IMR-90 (cell line): ENCODE data around the gene FAM193A. TPM values are rescaled to one million over a fixed set of nuclear protein-coding genes. Genes with fewer than 3 reads are reported as not detected.

Experiments used
- ATAC-seq: fragments of 200-7000 bp; cut with Tn5 transposase; 2 replicates; pipeline ENCODE4 v1.9.1; 2020; ENCODE audit warnings: low read depth, mild to moderate bottlenecking, moderate library complexity
- BruUV-seq: library from RNA; stranded (reverse); fragments of 400-500 nt; replicated peaks from 2 replicates; lab custom pipeline; 2021; lab: Mats Ljungman, UMichigan
- CTCF ChIA-PET: fragments of 300-600 bp; formaldehyde crosslinking; extraction: SDS; loops from one replicate; lab custom pipeline; 2021; ENCODE audit warnings: antibody characterized with exemption; lab: Yijun Ruan, JAX
- POLR2A ChIA-PET: fragments of 300-600 bp; sonication (Branson Sonifier 250); formaldehyde crosslinking; loops from one replicate; lab custom pipeline; 2022; ENCODE audit warnings: antibody characterized with exemption; ENCODE audit not compliant: unreplicated experiment; lab: Charles Lee
- DNase-seq: peaks from one replicate; pipeline ENCODE4 v3.0.0; 2013
- H2AFZ ChIP-seq: replicated peaks from 2 replicates; pipeline ENCODE3; 2013; ENCODE audit warnings: low read length, mild to moderate bottlenecking; ENCODE audit not compliant: poor library complexity
- H2AK5ac ChIP-seq: 2 replicates; pipeline ENCODE4 v1.6.1; 2013; ENCODE audit warnings: low read depth, low read length, inconsistent platforms
- H2AK9ac ChIP-seq: replicated peaks from 2 replicates; pipeline ENCODE3; 2013; ENCODE audit warnings: mild to moderate bottlenecking, low read depth, low read length, moderate library complexity; ENCODE audit not compliant: poor library complexity
- H2BK120ac ChIP-seq: 2 replicates; pipeline ENCODE4 v1.6.1; 2013; ENCODE audit warnings: low read depth, low read length, inconsistent platforms
- H2BK15ac ChIP-seq: 3 replicates; pipeline ENCODE4 v1.6.1; 2013; ENCODE audit warnings: low read depth, low read length, inconsistent platforms
- H2BK20ac ChIP-seq: 2 replicates; pipeline ENCODE4 v1.6.1; 2013; ENCODE audit warnings: low read depth, mild to moderate bottlenecking, inconsistent platforms, low read length, moderate library complexity
- H2BK5ac ChIP-seq: 2 replicates; pipeline ENCODE4 v1.6.1; 2013; ENCODE audit warnings: mild to moderate bottlenecking, low read depth, low read length, inconsistent platforms; ENCODE audit not compliant: poor library complexity, severe bottlenecking
- H3K14ac ChIP-seq: replicated peaks from 2 replicates; pipeline ENCODE4 v1.6.1; 2013; ENCODE audit warnings: low read depth, low read length, inconsistent platforms
- H3K18ac ChIP-seq: 2 replicates; pipeline ENCODE4 v1.6.1; 2013; ENCODE audit warnings: low read depth, low read length, control low read depth
- H3K23ac ChIP-seq: 2 replicates; pipeline ENCODE4 v1.6.1; 2013; ENCODE audit warnings: low read depth, low read length, inconsistent platforms
- H3K27ac ChIP-seq: 2 replicates; pipeline ENCODE4 v1.5.1; 2013; ENCODE audit warnings: mild to moderate bottlenecking, control low read depth, low read length; ENCODE audit not compliant: insufficient read depth
- H3K27me3 ChIP-seq: 2 replicates; pipeline ENCODE4 v1.6.1; 2013; ENCODE audit warnings: low read length; ENCODE audit not compliant: control insufficient read depth, insufficient read depth
- H3K36me3 ChIP-seq: 2 replicates; pipeline ENCODE4 v1.6.1; 2013; ENCODE audit warnings: low read length, mixed read lengths; ENCODE audit not compliant: control insufficient read depth, insufficient read depth
- H3K4ac ChIP-seq: 2 replicates; pipeline ENCODE4 v1.6.1; 2013; ENCODE audit warnings: low read depth, low read length, inconsistent platforms
- H3K4me1 ChIP-seq: 2 replicates; pipeline ENCODE4 v1.6.1; 2013; ENCODE audit warnings: low read length, mixed read lengths; ENCODE audit not compliant: control insufficient read depth, insufficient read depth
- H3K4me2 ChIP-seq: 2 replicates; pipeline ENCODE4 v1.6.1; 2013; ENCODE audit warnings: low read depth, mild to moderate bottlenecking, control low read depth, low read length, moderate library complexity
- H3K4me3 ChIP-seq: 2 replicates; pipeline ENCODE4 v1.5.1; 2013; ENCODE audit warnings: low read depth, mild to moderate bottlenecking, control low read depth, low read length, moderate library complexity; ENCODE audit not compliant: insufficient read depth
- H3K56ac ChIP-seq: 2 replicates; pipeline ENCODE4 v1.6.1; 2013; ENCODE audit warnings: low read length, inconsistent platforms; ENCODE audit not compliant: insufficient read depth; ENCODE audit errors: extremely low read depth
- H3K79me1 ChIP-seq, 2 experiments: 2 replicates each; pipeline ENCODE4 v1.6.1; 2013; ENCODE audit warnings: low read length in 2 of 2, inconsistent platforms in 1 of 2, low read depth in 1 of 2
- H3K9ac ChIP-seq: 2 replicates; pipeline ENCODE4 v1.6.1; 2013; ENCODE audit warnings: low read depth, low read length, control low read depth
- H3K9me1 ChIP-seq: 2 replicates; pipeline ENCODE4 v1.6.1; 2013; ENCODE audit warnings: low read length, inconsistent platforms; ENCODE audit not compliant: insufficient read depth
- H3K9me3 ChIP-seq: 2 replicates; pipeline ENCODE4 v1.6.1; 2013; ENCODE audit warnings: low read length; ENCODE audit not compliant: control insufficient read depth, insufficient read depth
- H4K20me1 ChIP-seq: 2 replicates; pipeline ENCODE4 v1.6.1; 2013; ENCODE audit warnings: low read length, inconsistent platforms; ENCODE audit not compliant: insufficient read depth
- H4K5ac ChIP-seq: 2 replicates; pipeline ENCODE4 v1.6.1; 2013; ENCODE audit warnings: mild to moderate bottlenecking, low read depth, low read length, control low read depth
- H4K8ac ChIP-seq, 2 experiments: 2 replicates each; pipeline ENCODE4 v1.6.1; 2013; ENCODE audit warnings: low read depth in 2 of 2, low read length in 2 of 2, control low read depth in 1 of 2, inconsistent platforms in 1 of 2
- H4K91ac ChIP-seq: 2 replicates; pipeline ENCODE4 v1.6.1; 2013; ENCODE audit warnings: low read depth, low read length, inconsistent platforms; ENCODE audit not compliant: insufficient read depth
- BHLHE40 ChIP-seq: fragments of 150-350 bp; IDR thresholded peaks from 2 replicates; pipeline ENCODE4 v1.6.1; 2016; ENCODE audit warnings: mild to moderate bottlenecking, low read depth, low read length
- ELK1 ChIP-seq: fragments of 150-350 bp; IDR thresholded peaks from 2 replicates; pipeline ENCODE4 v1.6.1; 2016; ENCODE audit warnings: low read depth, mild to moderate bottlenecking, low read length, moderate library complexity, borderline replicate concordance
- MAFK ChIP-seq: IDR thresholded peaks from 2 replicates; pipeline ENCODE4 v1.6.1; 2012; ENCODE audit warnings: low read depth, low read length, improper control_type of control experiment
- MAZ ChIP-seq: IDR thresholded peaks from 2 replicates; pipeline ENCODE4 v1.6.1; 2012; ENCODE audit warnings: low read depth, mild to moderate bottlenecking, low read length, improper control_type of control experiment, moderate library complexity, borderline replicate concordance
- MXI1 ChIP-seq: IDR thresholded peaks from 2 replicates; pipeline ENCODE4 v1.6.1; 2012; ENCODE audit warnings: low read depth, mild to moderate bottlenecking, low read length, moderate library complexity, borderline replicate concordance
- NFE2L2 ChIP-seq: fragments of 150-350 bp; IDR thresholded peaks from 2 replicates; pipeline ENCODE4 v1.6.1; 2016; ENCODE audit warnings: low read depth, mild to moderate bottlenecking, low read length
- RAD21 ChIP-seq: IDR thresholded peaks from 2 replicates; pipeline ENCODE4 v1.6.1; 2012; ENCODE audit warnings: low read length, improper control_type of control experiment
- RCOR1 ChIP-seq: IDR thresholded peaks from 2 replicates; pipeline ENCODE4 v1.6.1; 2012; ENCODE audit warnings: mild to moderate bottlenecking, low read length, improper control_type of control experiment; ENCODE audit not compliant: insufficient replicate concordance
- RFX5 ChIP-seq: IDR thresholded peaks from 2 replicates; pipeline ENCODE4 v1.8.0; 2012; ENCODE audit warnings: low read depth, mild to moderate bottlenecking, low read length, moderate library complexity
- WGBS, 2 experiments: methylation state at CpG; one replicate each; pipeline versions ENCODE4 v1.1.5 to v1.1.7; 2013; ENCODE audit warnings: missing lambda C conversion rate in 2 of 2; ENCODE audit not compliant: insufficient read length in 1 of 2; ENCODE audit errors: extremely low coverage in 2 of 2; 5-methylcytosine and 5-hydroxymethylcytosine counted together
- dilution Hi-C: fragments of 300-500 bp; cut with HindIII; formaldehyde crosslinking; loops from one replicate; pipeline ENCODE4 v1.14.3; 2018; ENCODE audit warnings: low sequenced_read_pairs; ENCODE audit not compliant: unreplicated experiment
- in situ Hi-C: fragments of 300-500 bp; cut with MboI; formaldehyde crosslinking; loops from 3 replicates; pipeline ENCODE4 v1.14.3; 2019; ENCODE audit warnings: low sequenced_read_pairs, inconsistent platforms, mixed read lengths
- intact Hi-C: fragments of 100-400 bp; cut with micrococcal nuclease; formaldehyde crosslinking; loops from 2 replicates; pipeline ENCODE4 v1.10.0; 2022
- polyA plus RNA-seq, 3 experiments: library from polyadenylated mRNA; depleted of rRNA; stranded (reverse); fragments of >200 nt; gene quantifications; 2 replicates each; pipeline ENCODE4 v1.2.3, GENCODE V29; 2012; ENCODE audit warnings: low replicate concordance in 1 of 3
- total RNA-seq: library from RNA; depleted of rRNA; stranded (reverse); fragments of >200 nt; gene quantifications from 2 replicates; pipeline ENCODE4 v1.2.3, GENCODE V29; 2012

Gene FAM193A
- total and polyA plus RNA-seq, 2 of the 4 experiments (the other 2 are of a cell fraction): 6.8 to 11.0 TPM

- H2BK20ac ChIP-seq: no peak overlapping the region
- no peak overlapping the region for H3K56ac ChIP-seq
- H3K14ac ChIP-seq: no peak overlapping the region
- TF ChIP-seq MAFK (no peak), RFX5 (no peak), RCOR1 (no peak), NFE2L2 (no peak), RAD21 (no peak), MXI1 (no peak), BHLHE40 (no peak), MAZ (no peak), ELK1 (no peak)
- no peak overlapping the region for H2BK15ac ChIP-seq
- no TSS peak for BruUV-seq
- POLR2A ChIA-PET: no interaction called here
- no peak overlapping the region for H4K8ac ChIP-seq
- H3K9ac ChIP-seq: no peak overlapping the region
- ATAC-seq: no peak
- no peaks in the 10 kb centered on the region for H3K27me3 ChIP-seq
- H3K36me3 ChIP-seq: peaks cover 63% of the 10 kb centered on the region
- peaks cover 28% of the 10 kb centered on the region for H3K9me1 ChIP-seq
- no peak overlapping the region for H2BK120ac ChIP-seq
- no peak for DNase-seq
- H3K4me2 ChIP-seq: no peak overlapping the region
- peaks cover 5% of the 10 kb centered on the region; the same call in 1 of the 2 replicates for H4K20me1 ChIP-seq
- H4K91ac ChIP-seq: no peak overlapping the region
- no peaks in the 10 kb centered on the region for H3K4me1 ChIP-seq
- CTCF ChIA-PET: no interaction called here
- no peak overlapping the region for H3K18ac ChIP-seq
- H4K5ac ChIP-seq: no peak overlapping the region
- H3K9me3 ChIP-seq: no peaks in the 10 kb centered on the region
- H2AK5ac ChIP-seq: no peak overlapping the region
- H2BK5ac ChIP-seq: no peak overlapping the region
- dilution Hi-C loops: no loop called here
- in situ Hi-C loops: no loop called here
- intact Hi-C loops: no loop called here
- no peak overlapping the region for H3K27ac ChIP-seq
- H3K4ac ChIP-seq: no peak overlapping the region
- H2AFZ ChIP-seq: no peak overlapping the region
- H3K79me1 ChIP-seq: peaks cover 29 to 65% of the 10 kb centered on the region in 2 experiments
- no peak overlapping the region for H3K4me3 ChIP-seq
- no peak overlapping the region for H3K23ac ChIP-seq
- H2AK9ac ChIP-seq: no peak overlapping the region
- no CpG with 5 or more reads among the region's 6 CpGs for WGBS, 2 experiments
Measured at GRCh38 chr4:2689114-2689513, 152.7 kb downstream of the FAM193A start.
